ENCODE measurements around the gene FFAR2.
"Not testable (repeated sequence)": the region's sequence is repeated elsewhere in the genome, so short reads cannot be mapped to it uniquely, and the experiment has no call there.

Gene FFAR2

DNA sequence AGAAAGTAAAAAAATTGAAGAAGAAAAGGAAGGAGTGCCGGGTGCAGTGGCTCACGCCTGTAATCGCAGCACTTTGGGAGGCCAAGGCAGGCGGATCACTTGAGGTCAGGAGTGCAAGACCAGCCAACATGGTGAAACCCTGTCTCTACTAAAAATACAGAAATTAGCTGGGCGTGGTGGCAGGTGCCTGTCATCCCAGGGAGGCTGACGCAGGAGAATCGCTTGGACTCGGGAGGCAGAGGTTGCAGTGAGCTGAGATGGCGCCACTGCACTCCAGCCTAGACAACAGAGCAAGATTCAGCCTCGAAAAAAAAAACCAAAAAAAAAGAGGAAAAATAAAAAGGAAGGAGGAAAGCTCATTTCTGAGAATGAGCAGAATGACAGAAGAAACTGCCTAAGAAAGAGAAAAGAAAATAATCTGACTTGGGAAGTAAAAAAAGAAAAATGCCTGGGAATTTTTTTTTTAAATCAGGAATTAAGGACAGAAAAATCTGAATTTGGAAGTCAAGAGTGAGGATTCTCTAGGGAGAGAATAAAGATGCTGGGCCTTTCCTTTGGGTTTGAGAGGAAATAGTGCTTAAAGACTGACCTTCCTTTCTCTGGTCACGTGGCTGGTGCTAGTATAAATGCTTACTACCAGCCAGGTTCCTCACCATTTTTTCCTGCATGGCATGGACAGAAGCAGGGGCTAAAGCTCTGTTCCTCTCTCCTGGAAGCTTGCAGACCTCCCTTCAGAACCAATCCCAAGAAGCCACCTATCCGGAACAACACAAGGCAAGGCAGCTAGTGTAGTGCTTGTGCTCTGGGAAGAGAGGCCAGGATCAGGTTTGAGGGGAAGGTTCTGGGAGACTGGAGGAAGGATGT, at the start of gene FFAR2:
Gene FFAR2, plus strand, starts transcription at position 652 of the 864 bp plus-strand sequence. CDS start 1,458 bp downstream, outside the sequence.
- no peak within 1 kb of the TSS for H3K4me3 ChIP-seq (ENCODE audit: low read length)
- TF ChIP-seq, protein P1, sequence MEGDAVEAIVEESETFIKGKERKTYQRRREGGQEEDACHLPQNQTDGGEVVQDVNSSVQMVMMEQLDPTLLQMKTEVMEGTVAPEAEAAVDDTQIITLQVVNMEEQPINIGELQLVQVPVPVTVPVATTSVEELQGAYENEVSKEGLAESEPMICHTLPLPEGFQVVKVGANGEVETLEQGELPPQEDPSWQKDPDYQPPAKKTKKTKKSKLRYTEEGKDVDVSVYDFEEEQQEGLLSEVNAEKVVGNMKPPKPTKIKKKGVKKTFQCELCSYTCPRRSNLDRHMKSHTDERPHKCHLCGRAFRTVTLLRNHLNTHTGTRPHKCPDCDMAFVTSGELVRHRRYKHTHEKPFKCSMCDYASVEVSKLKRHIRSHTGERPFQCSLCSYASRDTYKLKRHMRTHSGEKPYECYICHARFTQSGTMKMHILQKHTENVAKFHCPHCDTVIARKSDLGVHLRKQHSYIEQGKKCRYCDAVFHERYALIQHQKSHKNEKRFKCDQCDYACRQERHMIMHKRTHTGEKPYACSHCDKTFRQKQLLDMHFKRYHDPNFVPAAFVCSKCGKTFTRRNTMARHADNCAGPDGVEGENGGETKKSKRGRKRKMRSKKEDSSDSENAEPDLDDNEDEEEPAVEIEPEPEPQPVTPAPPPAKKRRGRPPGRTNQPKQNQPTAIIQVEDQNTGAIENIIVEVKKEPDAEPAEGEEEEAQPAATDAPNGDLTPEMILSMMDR (conservative IDR thresholded peaks at IDR 0.05; ENCODE audit: low read depth, low read length) = no peak
- DNase-seq (ENCODE audit: low read depth) = no peak

DNA sequence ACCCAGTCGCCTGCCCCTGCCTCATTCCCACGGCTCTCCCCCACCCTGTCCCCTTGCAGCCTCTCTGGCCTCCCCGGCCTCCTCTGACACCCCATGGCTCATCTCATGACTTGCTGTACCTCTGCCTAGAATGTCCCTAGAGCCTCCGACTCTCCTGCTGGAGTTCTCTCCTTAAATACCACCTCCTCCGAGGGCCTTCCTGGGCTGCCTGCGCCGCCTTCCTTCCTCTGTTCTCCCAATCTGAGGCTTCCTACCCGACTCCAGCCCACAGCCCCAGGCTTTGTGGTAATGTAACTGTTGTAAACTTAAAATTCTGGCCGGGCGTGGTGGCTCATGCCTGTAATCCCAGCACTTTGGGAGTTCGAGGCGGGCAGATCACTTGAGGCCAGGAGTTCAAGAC, 49.5 kb upstream of the FFAR2 start:
- H3K4me3 ChIP-seq (ENCODE audit: low read length) = no peak overlapping the region
- no peak for DNase-seq (ENCODE audit: low read depth)
- TF ChIP-seq, protein P1 (conservative IDR thresholded peaks at IDR 0.05; ENCODE audit: low read depth, low read length) = no peak

DNA sequence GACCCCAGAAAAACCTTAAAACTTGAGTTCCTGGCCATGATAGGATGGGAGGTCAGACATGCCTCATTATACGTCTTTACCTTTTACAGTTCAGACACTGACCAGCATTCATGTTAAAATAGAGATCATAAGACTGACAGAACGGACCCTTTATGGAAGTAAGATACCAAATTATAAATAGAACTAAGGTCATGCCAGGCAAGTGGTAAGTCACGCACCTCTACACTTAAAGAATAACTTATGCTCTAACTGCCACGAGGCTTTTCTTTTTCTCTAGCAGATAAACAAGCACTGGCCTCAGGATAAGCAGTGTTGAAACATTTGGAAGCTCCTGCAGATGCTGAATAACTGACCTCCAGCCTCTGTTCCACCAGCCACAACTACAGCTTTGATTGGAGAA, 48.8 kb upstream of the FFAR2 start:
- DNase-seq (ENCODE audit: low read depth) = no peak
- TF ChIP-seq, protein P1 (conservative IDR thresholded peaks at IDR 0.05; ENCODE audit: low read depth, low read length) = no peak
- no peak overlapping the region for H3K4me3 ChIP-seq (ENCODE audit: low read length)

DNA sequence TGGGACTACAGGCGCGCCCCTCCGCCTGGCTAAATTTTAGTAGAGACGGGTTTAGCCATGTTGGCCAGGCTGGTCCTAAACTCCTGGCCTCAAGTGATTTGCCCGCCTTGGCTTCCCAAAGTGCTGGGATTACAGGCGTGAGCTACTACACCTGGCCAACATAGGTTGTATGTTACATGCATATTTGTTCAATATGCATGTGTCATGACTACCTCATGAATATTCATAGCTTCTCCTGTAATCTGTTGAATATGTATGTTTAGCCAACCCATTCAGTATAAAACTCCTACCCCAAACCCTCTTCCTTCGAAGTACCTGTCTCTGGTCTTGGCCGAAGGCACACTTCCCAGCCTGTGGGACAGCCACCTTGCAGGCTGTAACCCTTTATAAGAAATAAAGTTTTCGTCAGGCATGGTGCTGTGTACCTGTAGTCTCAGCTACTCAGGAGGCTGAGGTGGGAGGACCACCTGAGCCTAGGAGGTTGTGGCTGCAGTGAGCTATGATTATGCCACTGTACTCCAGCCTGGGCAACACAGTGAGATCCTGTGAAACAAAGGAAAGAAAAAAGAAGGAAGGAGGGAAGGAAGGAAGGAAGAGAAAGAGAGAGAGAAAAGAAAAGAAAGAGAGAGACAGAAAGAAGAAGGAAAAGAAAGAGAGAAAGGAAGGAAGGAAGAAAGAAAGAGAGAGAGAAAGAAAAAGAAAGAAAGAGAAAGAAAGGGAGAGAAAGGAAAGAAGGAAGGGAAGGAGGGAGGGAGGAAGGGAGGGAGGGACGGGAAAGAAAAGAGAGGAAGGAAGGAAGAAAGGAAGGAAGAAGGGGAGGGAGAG, 47.9 kb upstream of the FFAR2 start:
- TF ChIP-seq, protein P1 (conservative IDR thresholded peaks at IDR 0.05; ENCODE audit: low read depth, low read length) = no peak
- no peak overlapping the region for H3K4me3 ChIP-seq (ENCODE audit: low read length)
- DNase-seq (ENCODE audit: low read depth) = no peak

DNA sequence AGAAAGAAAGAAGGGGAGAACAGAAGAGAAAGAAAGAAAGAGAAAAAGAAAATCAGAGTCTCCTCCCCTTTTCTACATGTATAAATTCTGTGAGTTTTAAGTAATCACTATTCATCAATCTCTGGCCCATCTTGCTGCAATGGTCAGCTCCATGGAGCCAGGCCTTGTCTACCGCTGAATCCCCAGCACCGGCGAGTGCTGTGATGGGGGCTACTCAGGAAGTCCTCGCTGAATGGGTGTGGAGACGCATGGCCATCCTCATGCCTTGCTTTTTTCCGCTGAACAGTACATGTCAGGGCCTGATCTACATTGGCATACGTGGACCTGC, 47.3 kb upstream of the FFAR2 start:
- TF ChIP-seq, protein P1 (conservative IDR thresholded peaks at IDR 0.05; ENCODE audit: low read depth, low read length) = no peak
- no peak for DNase-seq (ENCODE audit: low read depth)
- H3K4me3 ChIP-seq (ENCODE audit: low read length) = no peak overlapping the region

DNA sequence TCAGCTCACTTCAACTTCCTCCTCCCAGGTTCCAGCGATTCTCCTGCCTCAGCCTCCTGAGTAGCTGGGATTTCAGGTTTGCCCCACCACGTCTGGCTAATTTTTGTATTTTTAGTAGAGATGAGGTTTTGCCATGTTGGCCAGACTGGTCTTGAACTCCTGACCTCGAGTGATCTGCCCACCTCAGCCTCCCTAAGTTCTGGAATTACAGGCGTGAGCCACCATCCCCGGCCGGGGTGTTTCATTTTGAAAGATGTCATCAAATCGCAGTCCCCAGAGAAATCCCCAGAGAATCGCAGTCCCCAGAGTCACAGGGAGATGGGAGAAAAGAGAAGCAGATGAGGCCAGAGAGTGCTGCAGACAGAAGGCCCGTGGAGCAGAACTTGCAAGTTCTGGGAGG, 46.6 kb upstream of the FFAR2 start:
- H3K4me3 ChIP-seq (ENCODE audit: low read length); DNase-seq (ENCODE audit: low read depth): not testable (repeated sequence)

DNA sequence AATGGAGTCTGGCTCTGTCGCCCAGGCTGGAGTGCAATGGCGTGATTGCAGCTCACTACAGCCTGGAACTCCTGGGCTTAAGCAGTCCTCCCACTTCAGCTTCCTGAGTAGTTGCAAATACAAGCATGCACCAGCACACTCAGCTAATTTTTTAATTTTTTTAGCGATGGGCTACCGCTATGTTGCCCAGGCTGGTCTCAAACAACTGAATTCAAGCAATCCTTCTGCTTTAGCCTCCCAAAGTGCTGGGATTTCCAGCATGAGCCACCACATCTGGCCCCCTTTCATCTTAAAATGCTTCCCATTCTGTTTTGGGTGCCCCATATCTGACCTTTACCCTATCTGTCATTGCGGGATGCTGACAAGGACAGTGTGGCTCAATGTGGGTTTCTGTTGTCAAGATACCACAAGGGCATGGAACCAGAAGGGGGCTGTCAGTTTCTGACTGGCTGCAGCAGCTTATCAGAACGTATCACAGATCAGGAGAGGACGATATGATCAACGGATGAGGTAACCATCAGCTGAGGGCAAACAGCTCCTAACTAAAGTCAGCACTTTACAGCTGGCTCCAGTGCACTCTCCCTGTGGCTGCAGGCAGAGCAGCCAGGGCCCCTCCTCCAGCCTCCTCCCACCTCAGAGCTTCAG, 44.8 kb upstream of the FFAR2 start:
- TF ChIP-seq, protein P1 (conservative IDR thresholded peaks at IDR 0.05; ENCODE audit: low read depth, low read length) = no peak
- no peak overlapping the region for H3K4me3 ChIP-seq (ENCODE audit: low read length)
- no peak for DNase-seq (ENCODE audit: low read depth)
